Naive B cell (primary cell): ENCODE measurements around the gene RAB11FIP4. TPM values are rescaled to one million over a fixed set of nuclear protein-coding genes. Genes with fewer than 3 reads are reported as not detected.

Experiments used
- ATAC-seq, 2 donors: fragments of 150-1000 bp; cut with Tn5 transposase; 2 replicates each; pipeline ENCODE4 v1.10.0; 2021; ENCODE audit warnings: low read depth in 2 of 2, mild to moderate bottlenecking in 2 of 2, moderate library complexity in 2 of 2
- DNase-seq: peaks from one replicate; pipeline ENCODE4 v3.0.0; 2022
- H3K27ac Mint-ChIP-seq, 6 donors: one replicate each; pipeline ENCODE4 v1.8.0; 2020 to 2022; ENCODE audit warnings: mild to moderate bottlenecking in 6 of 6, mixed read lengths in 6 of 6, moderate library complexity in 5 of 6, inconsistent platforms in 2 of 6
- H3K27me3 Mint-ChIP-seq, 3 donors: one replicate each; pipeline ENCODE4 v1.8.0; 2021 to 2022; ENCODE audit warnings: mixed read lengths in 3 of 3, mild to moderate bottlenecking in 1 of 3
- H3K36me3 Mint-ChIP-seq, 2 donors: one replicate each; pipeline ENCODE4 v1.8.0; 2020 to 2022; ENCODE audit warnings: mixed read lengths in 2 of 2, inconsistent platforms in 1 of 2, mild to moderate bottlenecking in 1 of 2
- H3K4me1 Mint-ChIP-seq, 3 donors: one replicate each; pipeline ENCODE4 v1.8.0; 2020 to 2022; ENCODE audit warnings: mixed read lengths in 3 of 3, inconsistent platforms in 1 of 3, mild to moderate bottlenecking in 1 of 3, moderate library complexity in 1 of 3
- H3K4me3 Mint-ChIP-seq, 8 donors: one replicate each; pipeline ENCODE4 v1.8.0; 2020 to 2022; ENCODE audit warnings: mild to moderate bottlenecking in 8 of 8, mixed read lengths in 8 of 8, moderate library complexity in 8 of 8, inconsistent platforms in 2 of 8
- H3K9me3 Mint-ChIP-seq, 7 donors: one replicate each; pipeline ENCODE4 v1.8.0; 2020 to 2022; ENCODE audit warnings: mixed read lengths in 7 of 7, mild to moderate bottlenecking in 5 of 7, inconsistent platforms in 2 of 7, moderate library complexity in 1 of 7
- polyA plus RNA-seq, 6 donors: library from polyadenylated mRNA; unstranded; fragments of 300-500 nt; fragmentation: Illumina TruSeq; gene quantifications; one replicate each; pipeline ENCODE4 v1.2.3, GENCODE V29; 2021; ENCODE audit warnings: low read depth in 6 of 6

The RAB11FIP4 gene
- polyA plus RNA-seq, 6 donors from 2014 or later, result 7.3 to 29.7 (median 20.8) TPM

GRCh38 chr17:31390748-31391495, 553 bp upstream of the RAB11FIP4 start:
- Mint-ChIP-seq H3K4me3 (peak overlapping the region; percentile 73 to 90 (median 83)), H3K9me3 (peaks cover 0 to 3% (median 0%) of the 10 kb centered on the region in 7 donors), H3K27me3 (peaks cover 38 to 61% (median 50%) of the 10 kb centered on the region in 3 donors), H3K4me1 (peaks cover 15 to 22% (median 17%) of the 10 kb centered on the region in 3 donors), H3K27ac (no peak overlapping the region), H3K36me3 (no peaks in the 10 kb centered on the region)
- ATAC-seq (peak in 1 of 2 donors; percentile 14), DNase-seq (no peak)

- H3K27me3 Mint-ChIP-seq, result peaks cover 45 to 71% (median 63%) of the 10 kb centered on the region in 3 donors
- ATAC-seq (peak in 1 of 2 donors; percentile 33), DNase-seq (no peak)
- peak overlapping the region; percentile 70 to 89 (median 82) for H3K4me3 Mint-ChIP-seq
- no peaks in the 10 kb centered on the region for H3K36me3 Mint-ChIP-seq
- peaks cover 0 to 3% (median 0%) of the 10 kb centered on the region in 7 donors for H3K9me3 Mint-ChIP-seq
- H3K27ac Mint-ChIP-seq, result peak overlapping the region in 1 of 6 donors; percentile 47
- H3K4me1 Mint-ChIP-seq, result peaks cover 15 to 22% (median 17%) of the 10 kb centered on the region in 3 donors
Measured at GRCh38 chr17:31392002-31392855, 754 bp downstream of the RAB11FIP4 start.

DNA sequence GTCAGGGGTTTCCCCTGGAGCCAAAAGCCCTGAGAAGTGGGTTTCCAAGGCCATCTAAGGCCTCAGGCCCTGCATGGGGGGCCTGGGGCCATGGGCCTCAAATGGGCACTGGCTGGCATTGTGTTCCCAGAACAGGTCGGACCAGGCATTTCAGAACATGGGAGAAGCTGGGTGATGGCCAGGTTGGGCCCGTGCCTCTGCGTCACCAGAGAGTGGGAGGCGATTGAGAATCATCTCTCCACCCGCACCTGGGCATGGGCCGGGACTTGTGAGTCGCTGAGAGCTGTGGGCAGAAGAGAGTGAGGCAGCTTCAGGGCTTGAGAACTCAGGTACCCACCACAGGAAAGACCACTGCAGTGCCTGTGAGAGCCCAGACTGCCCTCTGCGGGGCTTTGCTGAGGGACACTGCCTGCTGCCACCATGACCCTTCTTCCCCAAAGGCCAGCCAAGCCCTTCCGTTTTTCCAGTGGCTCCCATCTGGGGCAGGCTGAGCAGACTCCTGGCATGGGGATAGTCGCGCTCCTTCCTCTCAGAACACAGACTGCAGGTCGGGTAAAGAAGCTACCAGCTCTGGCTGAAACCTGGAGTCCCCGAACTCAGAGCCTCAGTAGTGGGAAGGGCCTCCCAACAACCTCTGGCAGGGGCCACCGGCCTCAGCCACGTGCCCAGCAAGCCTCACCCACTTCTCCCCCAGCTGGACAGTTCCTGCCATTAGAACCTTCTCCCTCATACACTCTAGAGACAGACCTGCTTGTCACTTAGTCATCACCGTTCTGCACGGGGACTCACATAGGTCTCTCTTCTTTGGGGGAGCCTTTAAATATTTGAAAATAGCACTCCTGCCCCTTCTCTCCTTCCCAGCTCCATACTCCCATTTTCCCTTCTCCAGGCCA, 1.6 kb downstream of the RAB11FIP4 start:
- H3K36me3 Mint-ChIP-seq, result no peaks in the 10 kb centered on the region
- peaks cover 45 to 76% (median 65%) of the 10 kb centered on the region in 3 donors for H3K27me3 Mint-ChIP-seq
- peaks cover 0 to 3% (median 0%) of the 10 kb centered on the region in 7 donors for H3K9me3 Mint-ChIP-seq
- peaks cover 15 to 22% (median 17%) of the 10 kb centered on the region in 3 donors for H3K4me1 Mint-ChIP-seq
- H3K27ac Mint-ChIP-seq, result peak overlapping the region in 1 of 6 donors; percentile 47
- ATAC-seq (no peak), DNase-seq (no peak)
- peak overlapping the region; percentile 70 to 89 (median 82) for H3K4me3 Mint-ChIP-seq

- Mint-ChIP-seq H3K36me3 (no peaks in the 10 kb centered on the region), H3K27me3 (peaks cover 45 to 83% (median 72%) of the 10 kb centered on the region in 3 donors), H3K9me3 (peaks cover 0 to 3% (median 0%) of the 10 kb centered on the region in 7 donors), H3K4me1 (peaks cover 15 to 22% (median 17%) of the 10 kb centered on the region in 3 donors), H3K4me3 (peak overlapping the region in 6 of 8 donors; percentile 10 to 88 (median 75)), H3K27ac (no peak overlapping the region)
- DNase-seq (no peak), ATAC-seq (no peak)
Measured at GRCh38 chr17:31393749-31394146, 2.3 kb downstream of the RAB11FIP4 start.

DNA sequence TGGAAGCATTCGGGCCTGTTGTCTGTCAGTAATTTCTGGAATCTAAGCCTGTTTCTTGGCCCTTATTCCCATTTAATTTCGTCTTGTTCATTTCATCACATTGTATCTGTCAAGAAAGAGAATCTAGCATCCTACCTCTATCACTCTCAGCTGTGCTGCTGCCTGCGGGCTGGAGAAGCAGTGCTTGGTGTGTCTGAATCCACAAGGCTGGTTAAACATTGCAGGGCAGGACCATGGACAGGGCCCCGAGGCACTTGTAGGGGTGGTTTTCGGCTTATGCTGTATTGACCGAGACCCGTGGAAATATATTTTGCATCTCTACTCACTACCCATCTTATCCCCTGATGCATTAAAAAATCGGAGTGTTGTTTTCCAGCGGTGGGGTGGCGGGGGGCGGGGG, 3.1 kb downstream of the RAB11FIP4 start:
- H3K9me3 Mint-ChIP-seq, result peaks cover 0 to 3% (median 0%) of the 10 kb centered on the region in 7 donors
- no peak overlapping the region for H3K27ac Mint-ChIP-seq
- H3K27me3 Mint-ChIP-seq, result peaks cover 41 to 76% (median 73%) of the 10 kb centered on the region in 3 donors
- H3K36me3 Mint-ChIP-seq, result no peaks in the 10 kb centered on the region
- no peak for DNase-seq
- no peak for ATAC-seq
- H3K4me1 Mint-ChIP-seq, result peaks cover 15 to 21% (median 15%) of the 10 kb centered on the region in 3 donors
- H3K4me3 Mint-ChIP-seq, result peak overlapping the region in 4 of 8 donors; percentile 20 to 45 (median 36)

DNA sequence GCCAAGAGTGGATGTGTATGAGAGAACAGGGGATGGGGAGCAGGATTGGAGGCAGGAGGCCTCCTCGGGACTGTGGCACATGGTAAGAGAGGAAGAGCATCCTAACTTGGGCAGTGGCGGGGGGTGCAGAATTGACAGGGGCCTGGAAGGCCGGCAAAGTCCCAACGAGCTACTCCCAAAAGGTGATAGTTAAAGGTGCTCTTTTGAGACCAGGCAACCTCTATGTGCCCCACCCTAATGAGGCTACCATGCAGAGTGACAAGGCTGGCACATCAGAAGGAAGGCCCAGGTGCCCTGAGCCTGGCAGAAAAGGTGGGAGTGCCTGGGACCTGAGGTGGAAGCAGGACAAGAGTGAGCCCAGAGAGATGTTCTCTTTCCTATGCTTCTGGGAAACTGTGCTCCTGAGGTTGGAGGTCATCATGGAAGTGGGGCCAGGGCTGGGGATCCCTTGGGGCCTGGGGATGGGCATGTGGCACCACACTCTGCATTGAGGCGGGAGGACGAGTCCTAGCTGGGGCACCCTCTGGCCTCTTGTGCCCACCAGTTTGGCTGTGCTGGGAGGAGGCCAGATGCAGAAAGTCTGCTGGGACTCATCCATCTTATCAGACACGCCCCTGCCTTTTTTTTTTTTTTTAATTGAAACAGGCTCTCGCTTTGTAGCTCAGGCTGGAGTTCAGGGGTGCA, 5.9 kb downstream of the RAB11FIP4 start:
- H3K4me3 Mint-ChIP-seq, result no peak overlapping the region
- peaks cover 0 to 4% (median 0%) of the 10 kb centered on the region in 7 donors for H3K9me3 Mint-ChIP-seq
- DNase-seq (no peak), ATAC-seq (no peak)
- H3K36me3 Mint-ChIP-seq, result no peaks in the 10 kb centered on the region
- H3K27ac Mint-ChIP-seq, result no peak overlapping the region
- H3K4me1 Mint-ChIP-seq, result peaks cover 2 to 5% (median 3%) of the 10 kb centered on the region in 3 donors
- H3K27me3 Mint-ChIP-seq, result peaks cover 37 to 79% (median 68%) of the 10 kb centered on the region in 3 donors

- no peak overlapping the region for H3K27ac Mint-ChIP-seq
- ATAC-seq (no peak), DNase-seq (no peak)
- no peaks in the 10 kb centered on the region for H3K36me3 Mint-ChIP-seq
- H3K27me3 Mint-ChIP-seq, result peaks cover 25 to 66% (median 56%) of the 10 kb centered on the region in 3 donors
- peaks cover 0 to 4% (median 0%) of the 10 kb centered on the region in 7 donors for H3K9me3 Mint-ChIP-seq
- H3K4me1 Mint-ChIP-seq, result peaks cover 0 to 5% (median 0%) of the 10 kb centered on the region in 3 donors
- H3K4me3 Mint-ChIP-seq, result no peak overlapping the region
Measured at GRCh38 chr17:31398381-31399311, 7.2 kb downstream of the RAB11FIP4 start.

GRCh38 chr17:31400481-31400950, 9.0 kb downstream of the RAB11FIP4 start:
- H3K27ac Mint-ChIP-seq, result no peak overlapping the region
- H3K9me3 Mint-ChIP-seq, result peaks cover 0 to 2% (median 0%) of the 10 kb centered on the region in 7 donors
- DNase-seq (no peak), ATAC-seq (no peak)
- H3K36me3 Mint-ChIP-seq, result no peaks in the 10 kb centered on the region
- no peak overlapping the region for H3K4me3 Mint-ChIP-seq
- peaks cover 0 to 12% (median 5%) of the 10 kb centered on the region in 3 donors for H3K4me1 Mint-ChIP-seq
- peaks cover 11 to 59% (median 45%) of the 10 kb centered on the region in 3 donors for H3K27me3 Mint-ChIP-seq

DNA sequence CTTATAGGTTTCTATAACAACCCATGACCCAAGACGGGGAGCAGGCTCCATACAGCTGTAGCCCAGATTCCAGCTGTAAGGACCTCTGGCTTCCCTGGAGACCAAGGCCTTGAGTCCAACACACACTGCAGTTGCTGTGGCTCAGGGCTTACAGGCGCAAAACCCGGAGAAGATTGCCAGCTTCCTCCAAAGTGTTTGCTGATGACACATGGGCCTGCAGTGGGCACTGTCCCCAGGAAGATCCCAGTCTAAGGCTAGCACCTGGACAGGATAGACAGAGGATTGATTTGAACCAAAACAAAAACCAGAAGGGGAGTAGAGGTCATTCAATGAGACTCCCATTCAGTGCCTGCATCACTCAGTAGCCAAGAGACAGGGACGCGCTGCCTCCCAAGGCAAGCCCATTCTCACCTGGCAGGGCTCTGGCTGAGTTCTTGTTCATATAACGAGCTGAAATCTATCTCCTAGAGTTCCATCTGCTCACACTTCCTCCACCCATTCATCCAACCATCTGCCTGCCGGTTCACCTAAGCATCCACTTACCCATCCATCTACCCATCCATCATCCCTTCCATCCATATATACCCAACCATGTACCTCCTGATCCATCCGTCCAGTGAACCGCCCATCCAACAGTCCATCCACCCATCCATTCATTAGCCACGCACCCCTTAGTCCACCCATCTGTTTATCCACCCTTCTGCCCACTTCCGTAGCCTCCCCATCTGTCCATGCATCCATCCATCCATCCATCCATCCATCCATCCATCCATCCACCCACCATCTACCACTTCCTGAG, 10.2 kb downstream of the RAB11FIP4 start:
- peaks cover 0 to 2% (median 0%) of the 10 kb centered on the region in 7 donors for H3K9me3 Mint-ChIP-seq
- peaks cover 0 to 12% (median 5%) of the 10 kb centered on the region in 3 donors for H3K4me1 Mint-ChIP-seq
- H3K27me3 Mint-ChIP-seq, result peaks cover 5 to 48% (median 42%) of the 10 kb centered on the region in 3 donors
- DNase-seq, result no peak
- no peak for ATAC-seq
- no peaks in the 10 kb centered on the region for H3K36me3 Mint-ChIP-seq
- H3K27ac Mint-ChIP-seq, result no peak overlapping the region
- H3K4me3 Mint-ChIP-seq, result no peak overlapping the region

DNA sequence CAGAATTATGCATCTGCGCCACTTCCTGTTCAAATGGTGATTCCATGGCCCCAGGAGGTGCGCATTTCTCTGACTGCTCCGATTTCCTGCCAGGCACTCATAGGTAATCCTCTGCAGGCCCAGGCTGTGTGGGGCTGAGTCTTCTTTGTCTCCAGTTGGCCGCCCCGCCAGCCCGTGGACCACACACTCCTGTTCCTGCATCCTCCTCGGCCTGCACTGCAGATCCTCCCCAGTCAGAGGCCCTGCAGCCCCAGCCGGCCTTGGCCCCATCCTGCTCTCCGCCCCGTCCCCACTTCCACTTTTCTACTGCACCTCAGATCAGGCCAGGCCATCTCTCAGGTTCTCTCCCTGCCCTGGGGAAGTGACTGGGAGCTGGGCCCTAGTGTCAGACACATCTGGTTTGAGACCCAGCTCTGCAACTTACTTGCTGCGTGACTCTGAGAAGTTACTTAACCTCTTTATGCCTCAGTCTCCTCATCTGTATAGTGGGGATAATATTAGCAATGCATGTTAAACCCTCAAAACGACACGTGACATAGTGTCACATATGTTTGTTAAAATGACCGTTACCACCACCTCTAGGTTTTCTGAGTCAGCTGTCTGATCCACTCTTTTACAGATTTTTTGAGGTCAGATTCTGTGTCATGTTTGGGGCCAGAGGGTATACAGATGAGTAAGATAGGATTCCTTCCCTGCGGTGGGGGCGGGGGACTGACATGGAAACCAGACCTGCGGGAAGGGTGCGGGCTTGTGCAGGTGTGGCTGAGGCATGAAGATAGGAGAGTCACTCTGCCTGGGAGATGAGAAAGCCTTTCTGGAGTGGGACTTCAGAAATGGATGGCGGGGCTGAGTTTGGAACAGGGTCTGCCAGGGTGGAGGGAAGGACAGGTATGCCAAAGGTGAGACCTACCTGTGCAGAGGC, 12.8 kb downstream of the RAB11FIP4 start:
- H3K27ac Mint-ChIP-seq, result peak overlapping the region in 2 of 6 donors; percentile 4 to 62
- no peak overlapping the region for H3K4me3 Mint-ChIP-seq
- DNase-seq (no peak), ATAC-seq (no peak)
- peaks cover 0 to 12% (median 5%) of the 10 kb centered on the region in 3 donors for H3K4me1 Mint-ChIP-seq
- no peaks in the 10 kb centered on the region for H3K36me3 Mint-ChIP-seq
- H3K9me3 Mint-ChIP-seq, result peaks cover 0 to 2% (median 0%) of the 10 kb centered on the region in 7 donors
- peaks cover 4 to 42% (median 33%) of the 10 kb centered on the region in 3 donors for H3K27me3 Mint-ChIP-seq
